H1 (cell line): ENCODE results near the gene BTBD9.

Experiments
- BRCA1 ChIP-seq: IDR thresholded peaks from 2 replicates; pipeline ENCODE4 v1.6.1; 2012; ENCODE audit warnings: low read depth, low read length, improper control_type of control experiment
- CBX8 ChIP-seq: fragments of 300-800, 300-1000 bp; sonication (generic); IDR thresholded peaks from 2 replicates; pipeline ENCODE4 v1.7.1; 2016; ENCODE audit warnings: low read depth, low read length, borderline replicate concordance
- CTCF ChIP-seq, 3 experiments: IDR thresholded peaks; 1 replicate in 2 of 3; 2 replicates in 1 of 3; pipeline versions ENCODE4 v1.5.1 to v1.6.1; 2011; ENCODE audit warnings: low read length in 3 of 3, mild to moderate bottlenecking in 3 of 3, inconsistent platforms in 2 of 3, low read depth in 1 of 3, moderate library complexity in 1 of 3; ENCODE audit not compliant: insufficient read depth in 1 of 3; ENCODE audit errors: control extremely low read depth in 1 of 3
- HDAC2 ChIP-seq, 2 experiments: fragments of 300-600 bp in 1 of 2; sonication (generic) in 1 of 2; IDR thresholded peaks; 2 replicates each; pipeline ENCODE4 v1.6.1; 2011 to 2012; ENCODE audit warnings: low read depth in 2 of 2, low read length in 2 of 2, mild to moderate bottlenecking in 2 of 2, moderate library complexity in 2 of 2, borderline replicate concordance in 1 of 2, inconsistent platforms in 1 of 2
- KDM1A ChIP-seq: fragments of 200-600, 300-600 bp; sonication (generic); IDR thresholded peaks from 2 replicates; pipeline ENCODE4 v1.7.1; 2016; ENCODE audit warnings: mild to moderate bottlenecking, low read length, borderline replicate concordance
- MAX ChIP-seq: IDR thresholded peaks from 2 replicates; pipeline ENCODE4 v1.6.1; 2012; ENCODE audit warnings: inconsistent platforms
- POLR2A ChIP-seq, 2 experiments: IDR thresholded peaks; 1 replicate in 1 of 2; 2 replicates in 1 of 2; pipeline ENCODE4 v1.6.1; 2011; ENCODE audit warnings: low read depth in 2 of 2, low read length in 2 of 2, mild to moderate bottlenecking in 2 of 2; ENCODE audit errors: control extremely low read depth in 1 of 2
- SIN3A ChIP-seq, 2 experiments: IDR thresholded peaks in 1 of 2; conservative IDR thresholded peaks in 1 of 2; 2 replicates each; pipeline ENCODE4 v1.6.1; 2011 to 2012; ENCODE audit warnings: low read length in 2 of 2, improper control_type of control experiment in 1 of 2, low read depth in 1 of 2, mild to moderate bottlenecking in 1 of 2
- SP2 ChIP-seq: IDR thresholded peaks from 2 replicates; pipeline ENCODE4 v1.6.1; 2012; ENCODE audit warnings: mild to moderate bottlenecking, low read length, inconsistent platforms
- ZNF274 ChIP-seq: IDR thresholded peaks from 2 replicates; pipeline ENCODE4 v1.7.0; 2012; ENCODE audit warnings: low read length, borderline replicate concordance; ENCODE audit errors: extremely low read depth
- TF ChIP-seq, protein P1 (sequence below): IDR thresholded peaks from 2 replicates; pipeline ENCODE4 v1.6.1; 2011; ENCODE audit warnings: low read depth, mild to moderate bottlenecking, low read length; ENCODE audit not compliant: insufficient read depth
- TF ChIP-seq, protein P2 (sequence below): IDR thresholded peaks from 2 replicates; pipeline ENCODE4 v1.6.1; 2012; ENCODE audit warnings: low read length, inconsistent platforms

- no peak for TF ChIP-seq ZNF274
- TF ChIP-seq CTCF (IDR thresholded peaks at IDR 0.05; ENCODE audit: control extremely low read depth in 1 of 3, insufficient read depth in 1 of 3, low read depth in 1 of 3, low read length in 3 of 3), result no peak
- TF ChIP-seq POLR2A (IDR thresholded peaks at IDR 0.05; ENCODE audit: control extremely low read depth in 1 of 2, low read depth in 2 of 2, low read length in 2 of 2), result no peak
- TF ChIP-seq BRCA1, result no peak
- TF ChIP-seq KDM1A, result no peak
- TF ChIP-seq HDAC2 (IDR thresholded peaks at IDR 0.05; ENCODE audit: borderline replicate concordance in 1 of 2, low read depth in 2 of 2, low read length in 2 of 2), result no peak
- TF ChIP-seq SIN3A (conservative IDR thresholded peaks at IDR 0.05 in 1 of 2, IDR thresholded peaks at IDR 0.05 in 1 of 2; ENCODE audit: low read depth in 1 of 2, low read length in 2 of 2), result no peak
- no peak for TF ChIP-seq MAX
- no peak for TF ChIP-seq CBX8
- TF ChIP-seq, protein P1, sequence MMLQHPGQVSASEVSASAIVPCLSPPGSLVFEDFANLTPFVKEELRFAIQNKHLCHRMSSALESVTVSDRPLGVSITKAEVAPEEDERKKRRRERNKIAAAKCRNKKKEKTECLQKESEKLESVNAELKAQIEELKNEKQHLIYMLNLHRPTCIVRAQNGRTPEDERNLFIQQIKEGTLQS, result no peak
- TF ChIP-seq, protein P2, sequence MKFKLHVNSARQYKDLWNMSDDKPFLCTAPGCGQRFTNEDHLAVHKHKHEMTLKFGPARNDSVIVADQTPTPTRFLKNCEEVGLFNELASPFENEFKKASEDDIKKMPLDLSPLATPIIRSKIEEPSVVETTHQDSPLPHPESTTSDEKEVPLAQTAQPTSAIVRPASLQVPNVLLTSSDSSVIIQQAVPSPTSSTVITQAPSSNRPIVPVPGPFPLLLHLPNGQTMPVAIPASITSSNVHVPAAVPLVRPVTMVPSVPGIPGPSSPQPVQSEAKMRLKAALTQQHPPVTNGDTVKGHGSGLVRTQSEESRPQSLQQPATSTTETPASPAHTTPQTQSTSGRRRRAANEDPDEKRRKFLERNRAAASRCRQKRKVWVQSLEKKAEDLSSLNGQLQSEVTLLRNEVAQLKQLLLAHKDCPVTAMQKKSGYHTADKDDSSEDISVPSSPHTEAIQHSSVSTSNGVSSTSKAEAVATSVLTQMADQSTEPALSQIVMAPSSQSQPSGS, result no peak
- TF ChIP-seq SP2, result no peak
Observed at GRCh38 chr6:38676974-38677544, 37.3 kb upstream of the BTBD9 start.
